ENCODE measurements around the gene YTHDF1. TPM values are rescaled to one million over a fixed set of nuclear protein-coding genes. Genes with fewer than 3 reads are reported as not detected.
"Not testable (repeated sequence)": the region's sequence is repeated elsewhere in the genome, so short reads cannot be mapped to it uniquely, and the experiment has no call there.

YTHDF1 gene
- total RNA-seq, 1 donor from 2014 or later = 44.9 TPM

GRCh38 chr20:63253438-63254231 lies 37.7 kb upstream of the YTHDF1 start:
- Mint-ChIP-seq H3K27me3 (ENCODE audit: unreplicated experiment) (peaks cover 52% of the 10 kb centered on the region), H3K36me3 (ENCODE audit: unreplicated experiment) (no peaks in the 10 kb centered on the region), H3K4me3 (ENCODE audit: unreplicated experiment) (peak overlapping the region; percentile 49), H3K27ac (ENCODE audit: unreplicated experiment) (no peak overlapping the region), H3K4me1 (ENCODE audit: unreplicated experiment) (peaks cover 13% of the 10 kb centered on the region), H3K9me3 (ENCODE audit: unreplicated experiment) (no peaks in the 10 kb centered on the region)
- no peak for TF ChIP-seq CTCF (IDR thresholded peaks at IDR 0.05)
- no peak for DNase-seq (ENCODE audit: extremely low spot score, unreplicated experiment)

GRCh38 chr20:63253065-63253437 lies 37.1 kb upstream of the YTHDF1 start:
- Mint-ChIP-seq H3K4me1 (ENCODE audit: unreplicated experiment) (peaks cover 16% of the 10 kb centered on the region), H3K27ac (ENCODE audit: unreplicated experiment) (no peak overlapping the region), H3K27me3 (ENCODE audit: unreplicated experiment) (peaks cover 55% of the 10 kb centered on the region), H3K36me3 (ENCODE audit: unreplicated experiment) (no peaks in the 10 kb centered on the region), H3K4me3 (ENCODE audit: unreplicated experiment) (peak overlapping the region; percentile 49), H3K9me3 (ENCODE audit: unreplicated experiment) (no peaks in the 10 kb centered on the region)
- TF ChIP-seq CTCF (IDR thresholded peaks at IDR 0.05) = no peak
- no peak for DNase-seq (ENCODE audit: extremely low spot score, unreplicated experiment)

- H3K9me3 Mint-ChIP-seq (ENCODE audit: unreplicated experiment) = no peaks in the 10 kb centered on the region
- no peaks in the 10 kb centered on the region for H3K36me3 Mint-ChIP-seq (ENCODE audit: unreplicated experiment)
- H3K4me3 Mint-ChIP-seq (ENCODE audit: unreplicated experiment) = no peak overlapping the region
- peaks cover 49% of the 10 kb centered on the region for H3K27me3 Mint-ChIP-seq (ENCODE audit: unreplicated experiment)
- TF ChIP-seq CTCF (IDR thresholded peaks at IDR 0.05) = no peak
- H3K4me1 Mint-ChIP-seq (ENCODE audit: unreplicated experiment) = peaks cover 16% of the 10 kb centered on the region
- no peak for DNase-seq (ENCODE audit: extremely low spot score, unreplicated experiment)
- H3K27ac Mint-ChIP-seq (ENCODE audit: unreplicated experiment) = no peak overlapping the region
These were observed 36.4 kb upstream of the YTHDF1 start for GRCh38 chr20:63252284-63252711.

GRCh38 chr20:63251350-63251749 lies 35.4 kb upstream of the YTHDF1 start:
- Mint-ChIP-seq H3K4me1 (ENCODE audit: unreplicated experiment) (peaks cover 16% of the 10 kb centered on the region), H3K27me3 (ENCODE audit: unreplicated experiment) (peaks cover 39% of the 10 kb centered on the region)
- not testable (repeated sequence) for H3K36me3 Mint-ChIP-seq (ENCODE audit: unreplicated experiment); DNase-seq (ENCODE audit: extremely low spot score, unreplicated experiment); H3K9me3 Mint-ChIP-seq (ENCODE audit: unreplicated experiment); H3K27ac Mint-ChIP-seq (ENCODE audit: unreplicated experiment); H3K4me3 Mint-ChIP-seq (ENCODE audit: unreplicated experiment)
- peak; percentile 48 for TF ChIP-seq CTCF (IDR thresholded peaks at IDR 0.05)

- Mint-ChIP-seq H3K4me1 (ENCODE audit: unreplicated experiment) (peaks cover 20% of the 10 kb centered on the region), H3K27ac (ENCODE audit: unreplicated experiment) (no peak overlapping the region), H3K9me3 (ENCODE audit: unreplicated experiment) (no peaks in the 10 kb centered on the region), H3K36me3 (ENCODE audit: unreplicated experiment) (no peaks in the 10 kb centered on the region), H3K27me3 (ENCODE audit: unreplicated experiment) (peaks cover 26% of the 10 kb centered on the region), H3K4me3 (ENCODE audit: unreplicated experiment) (no peak overlapping the region)
- no peak for DNase-seq (ENCODE audit: extremely low spot score, unreplicated experiment)
- TF ChIP-seq CTCF (IDR thresholded peaks at IDR 0.05) = no peak
These were observed 34.0 kb upstream of the YTHDF1 start for GRCh38 chr20:63249891-63250290.

Measured in osteocyte (in vitro differentiated cells).